NCI-H524 (cell line): Measurements from ENCODE around the gene RAB11FIP4.
A peak's percentile ranks its signal among the peaks of the same experiment; 100 is the strongest.

ENCODE experiments used
- DNase-seq, 2 experiments: peaks; one replicate each; lab custom pipeline; 2025; lab: John Stamatoyannopoulos, UW

The RAB11FIP4 gene

GRCh38 chr17:31387438-31387837 lies 4.0 kb upstream of the RAB11FIP4 start:
- no peak for DNase-seq

GRCh38 chr17:31388351-31388750 lies 3.1 kb upstream of the RAB11FIP4 start:
- DNase-seq, result no peak

- DNase-seq, result peak; percentile 36 to 73
Measured at GRCh38 chr17:31388770-31389656, 2.5 kb upstream of the RAB11FIP4 start.

- DNase-seq, result no peak
Measured at GRCh38 chr17:31389657-31390381, 1.7 kb upstream of the RAB11FIP4 start.

GRCh38 chr17:31390426-31390747 lies 1.1 kb upstream of the RAB11FIP4 start:
- no peak for DNase-seq

GRCh38 chr17:31390748-31391495 lies 553 bp upstream of the RAB11FIP4 start:
- peak in 1 of 2 experiments; percentile 26 for DNase-seq

- DNase-seq, result peak; percentile 44 to 58
Measured at GRCh38 chr17:31392002-31392855, 754 bp downstream of the RAB11FIP4 start.

GRCh38 chr17:31392856-31393748 lies 1.6 kb downstream of the RAB11FIP4 start:
- DNase-seq, result no peak

- no peak for DNase-seq
Measured at GRCh38 chr17:31393749-31394146, 2.3 kb downstream of the RAB11FIP4 start.

- DNase-seq, result no peak
Measured at GRCh38 chr17:31394544-31394943, 3.1 kb downstream of the RAB11FIP4 start.

GRCh38 chr17:31397256-31397939 lies 5.9 kb downstream of the RAB11FIP4 start:
- DNase-seq, result no peak

- DNase-seq, result peak; percentile 21 to 75
Measured at GRCh38 chr17:31398381-31399311, 7.2 kb downstream of the RAB11FIP4 start.

GRCh38 chr17:31400481-31400950 lies 9.0 kb downstream of the RAB11FIP4 start:
- DNase-seq, result no peak

- DNase-seq, result peak; percentile 71 to 89
Measured at GRCh38 chr17:31401456-31402254, 10.2 kb downstream of the RAB11FIP4 start.

- DNase-seq, result no peak
Measured at GRCh38 chr17:31404028-31404949, 12.8 kb downstream of the RAB11FIP4 start.

GRCh38 chr17:31405890-31406371 lies 14.5 kb downstream of the RAB11FIP4 start:
- peak in 1 of 2 experiments; percentile 61 for DNase-seq
